Astrocyte (in vitro differentiated cells and primary cell): ENCODE data around the gene EPHB1.

Experiments used
- EZH2 ChIP-seq: IDR thresholded peaks from 2 replicates; pipeline ENCODE4 v1.6.1; 2012; ENCODE audit warnings: mild to moderate bottlenecking, low read length, inconsistent platforms; ENCODE audit not compliant: insufficient read depth
- TF ChIP-seq, protein P1 (sequence below): IDR thresholded peaks from 2 replicates; pipeline ENCODE4 v1.5.1; 2011; ENCODE audit warnings: low read depth, mild to moderate bottlenecking, inconsistent platforms, low read length, moderate library complexity; ENCODE audit not compliant: insufficient read depth

DNA sequence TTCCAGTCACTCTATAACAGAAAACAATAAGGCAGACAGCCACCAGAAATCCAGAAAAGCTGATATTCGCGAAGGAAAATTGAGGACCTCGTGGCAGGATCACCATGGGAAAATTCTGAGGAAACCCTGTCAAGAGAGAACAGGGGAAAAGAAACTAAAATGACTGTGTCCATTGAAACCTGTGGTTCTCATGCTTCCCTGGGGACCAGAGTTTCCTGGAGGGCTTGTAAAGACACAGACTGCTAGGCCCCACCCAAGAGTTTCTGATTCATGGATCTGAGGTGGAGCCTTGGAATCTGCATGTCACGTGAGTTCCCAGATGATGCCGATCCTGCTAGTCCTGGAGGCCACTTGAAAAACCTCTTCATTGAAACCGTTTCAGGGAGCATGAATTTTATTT lies 420.5 kb downstream of the EPHB1 start:
- TF ChIP-seq, protein P1, sequence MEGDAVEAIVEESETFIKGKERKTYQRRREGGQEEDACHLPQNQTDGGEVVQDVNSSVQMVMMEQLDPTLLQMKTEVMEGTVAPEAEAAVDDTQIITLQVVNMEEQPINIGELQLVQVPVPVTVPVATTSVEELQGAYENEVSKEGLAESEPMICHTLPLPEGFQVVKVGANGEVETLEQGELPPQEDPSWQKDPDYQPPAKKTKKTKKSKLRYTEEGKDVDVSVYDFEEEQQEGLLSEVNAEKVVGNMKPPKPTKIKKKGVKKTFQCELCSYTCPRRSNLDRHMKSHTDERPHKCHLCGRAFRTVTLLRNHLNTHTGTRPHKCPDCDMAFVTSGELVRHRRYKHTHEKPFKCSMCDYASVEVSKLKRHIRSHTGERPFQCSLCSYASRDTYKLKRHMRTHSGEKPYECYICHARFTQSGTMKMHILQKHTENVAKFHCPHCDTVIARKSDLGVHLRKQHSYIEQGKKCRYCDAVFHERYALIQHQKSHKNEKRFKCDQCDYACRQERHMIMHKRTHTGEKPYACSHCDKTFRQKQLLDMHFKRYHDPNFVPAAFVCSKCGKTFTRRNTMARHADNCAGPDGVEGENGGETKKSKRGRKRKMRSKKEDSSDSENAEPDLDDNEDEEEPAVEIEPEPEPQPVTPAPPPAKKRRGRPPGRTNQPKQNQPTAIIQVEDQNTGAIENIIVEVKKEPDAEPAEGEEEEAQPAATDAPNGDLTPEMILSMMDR, result no peak
- no peak for TF ChIP-seq EZH2
